Measurements from ENCODE around the gene NACC2. TPM values are rescaled to one million over a fixed set of nuclear protein-coding genes. Genes with fewer than 3 reads are reported as not detected.

NACC2 gene
- total and polyA plus RNA-seq, 2 of the 8 experiments (the other 6 are each of a cell fraction or from before 2014, with no cell fraction given) = 8.3 to 14.0 TPM

DNA sequence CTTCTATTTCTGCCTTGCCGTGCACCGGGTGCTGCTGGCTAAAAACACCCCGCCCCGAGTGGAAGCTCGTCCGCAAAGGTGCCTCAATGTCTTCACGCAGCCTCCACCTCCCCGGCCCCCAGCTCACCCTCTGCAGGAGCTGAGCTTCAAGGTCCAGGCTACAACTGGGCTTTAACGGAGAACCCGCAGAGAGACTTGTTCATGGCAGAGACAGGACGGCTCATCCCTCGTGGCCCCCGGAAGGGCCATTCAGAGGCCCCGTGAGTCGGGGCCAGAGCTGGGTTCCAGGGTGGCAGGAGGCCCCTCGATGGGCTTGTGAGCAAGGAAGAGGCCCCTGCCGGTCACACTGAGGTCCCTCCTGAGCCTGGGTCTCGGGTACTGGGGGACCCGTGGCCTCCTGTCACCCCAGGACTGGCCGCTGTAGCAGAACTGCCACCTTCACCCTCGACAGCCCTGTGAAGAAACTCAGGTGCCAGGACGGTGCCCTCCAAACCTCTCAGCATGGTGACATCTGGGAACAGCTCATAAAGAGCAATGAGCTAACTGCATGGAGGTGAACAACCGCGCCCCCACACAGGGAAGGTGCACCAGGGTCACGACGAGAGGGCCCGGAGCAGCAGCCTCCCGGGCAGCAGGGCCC, 75.9 kb downstream of the NACC2 start (continued):
- TF ChIP-seq, protein P1, sequence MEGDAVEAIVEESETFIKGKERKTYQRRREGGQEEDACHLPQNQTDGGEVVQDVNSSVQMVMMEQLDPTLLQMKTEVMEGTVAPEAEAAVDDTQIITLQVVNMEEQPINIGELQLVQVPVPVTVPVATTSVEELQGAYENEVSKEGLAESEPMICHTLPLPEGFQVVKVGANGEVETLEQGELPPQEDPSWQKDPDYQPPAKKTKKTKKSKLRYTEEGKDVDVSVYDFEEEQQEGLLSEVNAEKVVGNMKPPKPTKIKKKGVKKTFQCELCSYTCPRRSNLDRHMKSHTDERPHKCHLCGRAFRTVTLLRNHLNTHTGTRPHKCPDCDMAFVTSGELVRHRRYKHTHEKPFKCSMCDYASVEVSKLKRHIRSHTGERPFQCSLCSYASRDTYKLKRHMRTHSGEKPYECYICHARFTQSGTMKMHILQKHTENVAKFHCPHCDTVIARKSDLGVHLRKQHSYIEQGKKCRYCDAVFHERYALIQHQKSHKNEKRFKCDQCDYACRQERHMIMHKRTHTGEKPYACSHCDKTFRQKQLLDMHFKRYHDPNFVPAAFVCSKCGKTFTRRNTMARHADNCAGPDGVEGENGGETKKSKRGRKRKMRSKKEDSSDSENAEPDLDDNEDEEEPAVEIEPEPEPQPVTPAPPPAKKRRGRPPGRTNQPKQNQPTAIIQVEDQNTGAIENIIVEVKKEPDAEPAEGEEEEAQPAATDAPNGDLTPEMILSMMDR (IDR thresholded peaks at IDR 0.05; ENCODE audit: control extremely low read depth in 1 of 3, insufficient read depth in 1 of 3, low read depth in 1 of 3, low read length in 3 of 3) = no peak
- no peak for TF ChIP-seq SRF (IDR thresholded peaks at IDR 0.05; ENCODE audit: low read depth, low read length)
- no peak for TF ChIP-seq CREB1 (IDR thresholded peaks at IDR 0.05)
- no peak for TF ChIP-seq CHD2 (IDR thresholded peaks at IDR 0.05; ENCODE audit: low read length)
- TF ChIP-seq MAFK (IDR thresholded peaks at IDR 0.05; ENCODE audit: low read depth, low read length) = no peak
- TF ChIP-seq FOSL1 (IDR thresholded peaks at IDR 0.05; ENCODE audit: insufficient read depth, low read depth, low read length) = no peak
- TF ChIP-seq CEBPB (IDR thresholded peaks at IDR 0.05; ENCODE audit: low read depth, low read length) = no peak
